GM21723 (cell line): ENCODE measurements around the gene UMAD1.
A peak's percentile ranks its signal among the peaks of the same experiment; 100 is the strongest.
"Not testable (repeated sequence)": the region's sequence is repeated elsewhere in the genome, so short reads cannot be mapped to it uniquely, and the experiment has no call there.

Experiments used
- ATAC-seq: cut with Tn5 transposase; IDR thresholded peaks from one replicate; pipeline ENCODE4 v1.9.1; 2021; ENCODE audit warnings: mild to moderate bottlenecking, moderate library complexity; ENCODE audit not compliant: unreplicated experiment

Gene UMAD1

GRCh38 chr7:7821517-7821916 is 181.0 kb downstream of the UMAD1 start:
- no peak for ATAC-seq

GRCh38 chr7:7825294-7825693 is 184.7 kb downstream of the UMAD1 start:
- not testable (repeated sequence) for ATAC-seq

DNA sequence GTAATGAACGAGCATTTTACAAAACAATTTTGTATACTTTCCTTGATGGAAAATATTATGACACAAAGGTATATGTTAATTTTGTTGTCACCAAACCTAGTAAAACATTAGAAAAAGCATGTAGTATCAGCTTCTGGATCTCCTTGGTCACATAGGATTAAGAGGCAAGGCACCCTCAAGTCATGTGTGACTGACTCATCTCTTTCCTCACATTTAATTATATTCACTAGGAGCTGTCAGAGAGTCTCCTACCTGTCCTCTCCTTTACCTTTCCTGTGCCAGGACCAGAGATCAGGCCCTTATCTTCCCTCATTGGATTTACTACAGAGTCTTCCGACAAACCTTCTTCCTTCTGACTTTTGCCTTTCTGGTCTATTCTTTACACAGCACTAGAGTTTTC is 189.1 kb downstream of the UMAD1 start:
- no peak for ATAC-seq

DNA sequence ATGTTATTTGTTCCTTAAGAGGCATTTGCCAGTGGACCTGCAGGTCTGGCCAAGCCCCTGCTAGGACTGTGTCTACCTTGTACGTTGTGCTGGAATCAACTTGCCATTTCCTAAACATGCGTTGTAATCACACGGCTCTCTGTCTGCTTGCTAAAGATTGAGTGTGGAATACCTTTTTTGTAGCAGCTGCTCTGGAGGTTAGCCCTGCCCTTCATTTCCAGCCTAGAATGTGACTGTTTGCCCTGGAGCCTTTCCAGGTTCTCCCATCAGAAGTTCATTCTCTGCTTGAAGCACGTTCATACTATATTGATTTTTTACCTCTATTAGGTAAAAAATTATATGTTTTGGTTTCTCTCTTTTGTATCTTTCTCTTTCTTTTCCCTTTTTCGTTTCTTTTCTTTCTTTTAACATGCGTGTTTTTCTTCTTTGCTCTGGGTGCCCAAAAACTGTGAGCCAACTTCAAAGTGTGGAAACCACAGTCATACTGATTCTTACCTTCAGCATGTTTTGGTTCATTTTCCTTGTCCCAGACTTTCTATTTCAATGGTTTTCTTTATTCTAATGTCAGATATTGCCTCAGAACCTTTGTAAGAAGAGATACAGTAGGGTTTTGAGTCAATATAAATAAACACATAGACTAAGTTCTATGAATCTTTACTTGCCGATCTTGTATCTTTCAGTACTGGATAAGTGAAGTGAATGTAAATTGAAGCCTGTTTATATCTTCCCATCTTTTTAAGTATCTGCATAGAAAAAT is 189.7 kb downstream of the UMAD1 start:
- ATAC-seq, result no peak

- ATAC-seq, result no peak
These were observed 192.0 kb downstream of the UMAD1 start for GRCh38 chr7:7832518-7832917.

DNA sequence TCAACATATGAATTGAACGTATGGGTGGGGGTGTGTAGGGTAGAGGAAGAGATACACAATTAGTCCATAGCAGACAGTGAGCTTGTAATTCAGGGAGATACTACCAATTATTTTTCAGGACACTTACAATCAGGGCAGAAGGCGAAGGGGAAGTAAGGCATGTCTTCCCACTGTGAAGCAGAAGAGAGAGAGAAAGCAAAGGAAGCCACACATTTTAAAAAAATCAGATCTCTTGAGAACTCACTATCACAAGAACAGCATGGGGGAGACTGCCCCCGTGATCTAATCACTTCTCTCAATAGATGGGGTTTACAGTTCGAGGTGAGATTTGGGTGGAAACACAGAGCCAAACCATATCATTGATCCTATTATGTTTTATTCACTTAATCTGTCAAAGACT is 194.2 kb downstream of the UMAD1 start:
- no peak for ATAC-seq

- no peak for ATAC-seq
These were observed 200.5 kb downstream of the UMAD1 start for GRCh38 chr7:7841027-7841426.

DNA sequence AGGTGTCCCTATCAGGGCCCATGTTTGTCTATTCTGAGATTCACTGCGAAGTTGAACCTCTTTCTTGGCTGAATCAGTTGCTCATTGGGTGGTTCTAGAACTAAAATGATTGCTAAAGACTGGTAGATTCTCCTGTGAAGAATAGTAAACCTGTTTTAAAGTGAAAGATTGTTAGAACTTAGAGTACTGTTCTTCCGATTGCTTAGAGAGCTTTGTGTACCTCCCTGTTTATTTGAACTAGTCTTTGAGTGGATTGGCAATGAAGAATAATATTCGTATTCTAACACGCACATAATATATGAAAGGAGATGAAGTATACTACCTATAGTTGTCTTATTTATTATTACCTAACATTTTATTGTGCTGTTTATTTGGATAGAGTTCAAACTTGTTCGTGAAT is 202.7 kb downstream of the UMAD1 start:
- ATAC-seq, result no peak

- ATAC-seq, result no peak
These were observed 203.4 kb downstream of the UMAD1 start for GRCh38 chr7:7843972-7844371.

DNA sequence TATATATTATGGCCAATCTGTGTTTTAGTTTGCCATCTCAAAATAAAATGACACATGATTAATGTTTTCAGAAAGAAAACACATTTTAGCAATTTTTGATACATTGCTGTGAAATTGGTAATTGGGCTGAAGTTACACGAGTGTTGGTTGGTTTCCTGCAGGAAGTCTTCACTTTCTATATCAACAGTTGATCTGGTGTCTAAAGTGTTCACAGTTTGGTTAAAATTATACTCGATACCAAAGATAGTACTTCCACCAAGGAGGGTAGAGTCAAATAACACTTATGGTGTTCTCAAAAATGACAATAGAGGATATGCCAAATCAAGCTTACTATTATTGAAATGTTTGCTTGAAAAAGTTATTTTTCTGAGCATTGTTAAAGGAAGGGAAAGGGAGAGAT is 207.7 kb downstream of the UMAD1 start:
- ATAC-seq, result no peak

DNA sequence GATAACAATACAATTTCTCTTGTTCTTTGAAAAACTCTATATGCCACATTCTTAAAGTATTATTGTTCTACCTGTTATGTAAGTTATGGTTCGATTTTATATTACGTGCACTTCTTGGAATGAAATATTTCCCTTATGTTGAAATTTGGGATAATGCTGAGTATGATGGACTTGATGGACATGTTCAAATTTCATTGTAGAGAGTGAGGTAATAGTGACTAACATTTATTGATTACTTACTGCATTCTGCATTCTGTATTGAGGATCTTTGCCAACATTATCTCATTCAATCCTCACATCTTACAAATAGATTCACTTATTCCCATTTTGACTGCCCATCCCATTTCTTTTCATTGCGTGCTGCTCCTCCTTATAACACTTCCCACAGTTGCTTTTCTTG is 208.3 kb downstream of the UMAD1 start:
- ATAC-seq, result no peak

- ATAC-seq, result no peak
These were observed 209.6 kb downstream of the UMAD1 start for GRCh38 chr7:7850150-7850549.

DNA sequence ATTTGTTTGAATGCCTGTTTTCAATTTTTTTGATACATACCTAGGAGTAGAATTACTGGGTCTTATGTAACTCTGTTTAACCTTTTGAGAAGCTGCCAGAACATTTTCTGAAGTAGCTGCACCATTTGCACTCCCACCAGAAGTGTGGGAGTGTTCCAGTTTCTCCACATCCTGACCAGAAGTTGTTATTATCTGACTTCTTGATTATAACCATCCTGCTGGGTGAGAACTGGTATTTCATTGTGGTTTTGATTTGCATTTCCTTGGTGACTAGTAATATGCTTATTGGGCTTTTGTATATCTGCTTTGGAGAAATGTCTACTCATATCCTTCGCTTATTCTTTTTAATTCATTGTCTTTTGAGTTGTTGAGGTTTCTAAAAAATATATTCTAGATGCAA is 210.8 kb downstream of the UMAD1 start:
- no peak for ATAC-seq

GRCh38 chr7:7851991-7852390 is 211.4 kb downstream of the UMAD1 start:
- ATAC-seq, result no peak

DNA sequence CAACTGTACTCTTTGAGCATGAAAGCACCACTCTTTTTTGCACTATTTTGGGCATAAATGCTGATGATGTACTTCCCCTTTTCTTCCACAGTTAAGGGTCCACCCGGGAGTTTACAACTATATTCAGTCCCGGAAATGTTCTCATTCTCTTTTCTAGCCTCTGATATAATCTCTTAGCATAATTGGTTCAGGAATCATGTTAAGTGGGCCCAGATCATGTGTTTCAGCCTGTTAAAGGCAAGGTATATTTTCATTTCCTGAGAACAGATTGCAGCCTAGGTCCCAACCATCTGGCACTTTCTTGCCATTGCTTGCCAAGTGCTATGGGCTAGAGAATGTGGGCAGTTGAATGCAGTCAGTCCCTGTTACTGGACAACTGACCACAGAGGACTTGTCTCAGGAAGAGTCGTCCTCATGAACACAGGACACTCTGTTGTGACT is 216.6 kb downstream of the UMAD1 start:
- ATAC-seq, result no peak

- ATAC-seq, result no peak
These were observed 218.0 kb downstream of the UMAD1 start for GRCh38 chr7:7858559-7858958.

GRCh38 chr7:7859411-7859810 is 218.9 kb downstream of the UMAD1 start:
- no peak for ATAC-seq

DNA sequence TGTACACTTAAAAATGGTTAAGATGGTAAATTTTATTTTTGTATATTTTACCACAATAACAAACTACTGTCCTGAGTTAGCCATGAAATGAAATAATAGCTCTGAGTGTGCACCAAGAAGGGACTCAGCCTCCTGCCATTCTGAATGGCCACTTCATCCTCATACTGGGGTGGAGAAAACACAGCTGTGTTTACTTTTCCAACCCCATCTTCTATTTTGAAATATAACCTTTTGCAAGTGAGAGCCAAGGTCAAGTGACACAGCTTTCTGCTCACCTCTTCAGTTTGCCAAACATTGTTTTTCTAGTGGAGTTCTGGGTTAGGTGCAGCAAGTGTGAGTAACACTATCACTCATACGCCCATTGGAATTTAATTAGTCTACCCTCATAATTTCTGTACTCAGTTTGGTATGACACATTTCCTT is 220.7 kb downstream of the UMAD1 start:
- ATAC-seq, result no peak

GRCh38 chr7:7862393-7862792 is 221.8 kb downstream of the UMAD1 start:
- no peak for ATAC-seq

GRCh38 chr7:7867846-7868571 is 227.5 kb downstream of the UMAD1 start:
- peak; percentile 48 for ATAC-seq

DNA sequence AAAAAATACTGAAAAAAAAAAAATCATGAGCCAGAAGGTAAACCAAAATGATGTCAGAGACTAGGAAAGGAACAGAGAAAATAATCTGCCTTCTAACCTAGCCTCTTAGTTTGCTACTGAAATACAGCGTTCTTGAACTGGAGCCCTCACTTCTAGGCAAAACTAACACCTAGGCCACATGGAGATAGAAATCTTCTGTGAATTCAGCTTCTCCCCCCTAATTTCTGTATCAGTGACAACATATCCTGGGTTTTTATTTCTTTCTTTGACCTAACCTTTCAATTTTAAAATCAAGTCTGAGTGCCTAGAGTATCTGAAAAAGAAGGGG is 228.0 kb downstream of the UMAD1 start:
- peak; percentile 61 for ATAC-seq

- ATAC-seq, result peak; percentile 4
These were observed 228.5 kb downstream of the UMAD1 start for GRCh38 chr7:7869036-7869435.

GRCh38 chr7:7869651-7870050 is 229.1 kb downstream of the UMAD1 start:
- ATAC-seq, result no peak
